Activated naive CD4-positive, alpha-beta T cell treated with anti-CD3 and anti-CD28 coated beads, Interleukin-2, amount 10 ng/mL, durations not matched to agents 7 days and 5 days (primary cell): Measurements from ENCODE around the gene FSIP1.

ENCODE experiments used
- CTCF ChIA-PET: fragments of 350-600 bp; sonication (Branson Sonifier 250); formaldehyde crosslinking; loops from one replicate; lab custom pipeline; 2021; ENCODE audit warnings: antibody characterized with exemption; lab: Charles Lee
- DNase-seq: peaks from one replicate; pipeline ENCODE4 v3.0.0-alpha.2; 2020
- H3K27ac Mint-ChIP-seq: one replicate; pipeline ENCODE4 v1.8.0; 2021; ENCODE audit warnings: mild to moderate bottlenecking, moderate library complexity, mixed read lengths
- H3K27me3 Mint-ChIP-seq: one replicate; pipeline ENCODE4 v1.8.0; 2021; ENCODE audit warnings: mild to moderate bottlenecking, mixed read lengths
- H3K36me3 Mint-ChIP-seq: one replicate; pipeline ENCODE4 v1.8.0; 2021; ENCODE audit warnings: mixed read lengths
- H3K4me1 Mint-ChIP-seq: one replicate; pipeline ENCODE4 v1.8.0; 2021; ENCODE audit warnings: mixed read lengths
- H3K4me3 Mint-ChIP-seq: one replicate; pipeline ENCODE4 v1.8.0; 2021; ENCODE audit warnings: mild to moderate bottlenecking, moderate library complexity, mixed read lengths
- H3K9me3 Mint-ChIP-seq: one replicate; pipeline ENCODE4 v1.8.0; 2021; ENCODE audit warnings: mixed read lengths

The FSIP1 gene

DNA sequence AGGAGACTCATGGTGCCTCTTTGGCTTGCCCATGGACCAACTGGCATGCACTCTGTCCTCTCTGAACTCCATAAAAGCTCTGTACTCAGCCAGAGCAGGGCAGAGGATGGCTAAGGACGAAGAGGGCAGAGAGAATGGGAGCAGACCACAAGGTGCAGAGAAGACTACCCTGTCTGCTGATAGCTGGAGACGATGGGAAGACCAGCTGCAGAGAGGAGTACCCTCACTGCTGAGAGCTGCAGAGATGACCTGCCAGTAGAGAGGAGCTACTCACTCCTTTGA, 136.7 kb downstream of the FSIP1 start:
- peaks cover 6% of the 10 kb centered on the region for H3K4me1 Mint-ChIP-seq
- no peaks in the 10 kb centered on the region for H3K9me3 Mint-ChIP-seq
- peaks cover 34% of the 10 kb centered on the region for H3K27me3 Mint-ChIP-seq
- H3K36me3 Mint-ChIP-seq, result no peaks in the 10 kb centered on the region
- CTCF ChIA-PET, result no interaction called here
- DNase-seq, result no peak
- H3K4me3 Mint-ChIP-seq, result no peak overlapping the region
- no peak overlapping the region for H3K27ac Mint-ChIP-seq

DNA sequence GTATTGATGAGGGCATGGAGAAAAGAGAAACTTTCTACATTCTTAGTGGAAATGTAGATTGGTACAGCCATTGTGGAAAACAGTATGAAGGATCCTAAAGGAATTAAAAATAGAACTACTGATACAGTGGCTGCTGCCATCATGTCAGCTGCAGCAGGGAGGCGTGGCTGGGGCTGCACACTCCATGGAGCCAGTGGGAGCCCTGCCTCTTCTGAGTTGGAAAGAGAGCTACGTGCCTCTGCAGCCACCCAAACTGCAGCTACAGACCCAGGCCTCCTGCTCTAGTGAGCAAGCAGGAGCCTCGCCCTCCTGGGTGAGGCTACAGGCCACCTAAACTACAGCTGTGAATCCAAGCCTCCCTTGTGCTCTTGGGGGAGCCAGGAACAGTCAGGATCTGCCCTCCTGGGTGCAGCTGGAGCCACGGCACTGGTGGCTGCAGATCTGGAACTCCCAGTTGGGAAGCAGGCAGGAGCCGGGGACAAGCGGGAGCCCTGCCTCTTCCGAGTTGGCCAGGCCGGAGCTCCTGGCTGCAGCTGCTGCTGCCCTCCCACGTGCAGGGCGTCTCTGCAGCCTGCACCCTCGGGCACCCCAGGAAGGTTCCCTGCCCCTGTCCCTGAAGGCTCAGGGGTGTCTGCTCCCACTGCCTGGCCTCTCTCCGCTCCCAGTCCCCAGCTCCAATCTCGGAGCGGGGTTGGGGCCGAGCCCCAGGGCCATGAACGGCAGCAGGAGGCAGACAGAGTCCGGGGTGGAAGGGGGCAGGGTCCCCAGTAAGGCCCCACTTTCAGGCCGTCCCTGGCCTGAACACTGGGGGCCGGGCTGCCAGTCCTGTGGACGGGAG, 137.3 kb downstream of the FSIP1 start:
- CTCF ChIA-PET, result no interaction called here
- H3K36me3 Mint-ChIP-seq, result no peaks in the 10 kb centered on the region
- peaks cover 6% of the 10 kb centered on the region for H3K4me1 Mint-ChIP-seq
- H3K27me3 Mint-ChIP-seq, result peaks cover 29% of the 10 kb centered on the region
- DNase-seq, result no peak
- H3K9me3 Mint-ChIP-seq, result no peaks in the 10 kb centered on the region
- H3K4me3 Mint-ChIP-seq, result no peak overlapping the region
- no peak overlapping the region for H3K27ac Mint-ChIP-seq

DNA sequence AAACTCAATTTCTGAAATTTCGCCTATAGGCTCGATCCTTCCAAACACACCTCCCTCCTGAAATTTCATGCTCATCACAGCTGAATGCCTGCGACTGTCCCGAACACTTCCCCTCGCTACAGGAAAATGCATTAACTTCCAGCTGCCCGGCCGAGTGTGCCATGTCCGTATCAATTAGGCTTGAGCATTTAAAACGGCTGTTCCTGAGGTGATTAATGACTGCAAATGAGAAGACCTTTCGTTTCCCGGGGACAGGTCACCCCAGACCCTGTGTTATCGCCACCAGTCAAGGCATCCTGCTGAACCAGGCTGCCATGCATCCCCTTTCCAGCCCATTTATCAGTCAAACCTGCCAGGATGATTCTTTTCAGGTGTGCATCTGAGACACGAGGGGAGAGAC, 138.5 kb downstream of the FSIP1 start:
- Mint-ChIP-seq H3K4me1 (peaks cover 6% of the 10 kb centered on the region), H3K9me3 (no peaks in the 10 kb centered on the region), H3K27me3 (peaks cover 24% of the 10 kb centered on the region), H3K36me3 (no peaks in the 10 kb centered on the region), H3K4me3 (no peak overlapping the region), H3K27ac (no peak overlapping the region)
- DNase-seq, result no peak
- CTCF ChIA-PET, result interaction anchor here (1.2 to 2.5 kb wide), 2 partner anchors 14 to 113 kb away, joined by 3 to 8 read pairs; no protein-coding TSS in a partner anchor

DNA sequence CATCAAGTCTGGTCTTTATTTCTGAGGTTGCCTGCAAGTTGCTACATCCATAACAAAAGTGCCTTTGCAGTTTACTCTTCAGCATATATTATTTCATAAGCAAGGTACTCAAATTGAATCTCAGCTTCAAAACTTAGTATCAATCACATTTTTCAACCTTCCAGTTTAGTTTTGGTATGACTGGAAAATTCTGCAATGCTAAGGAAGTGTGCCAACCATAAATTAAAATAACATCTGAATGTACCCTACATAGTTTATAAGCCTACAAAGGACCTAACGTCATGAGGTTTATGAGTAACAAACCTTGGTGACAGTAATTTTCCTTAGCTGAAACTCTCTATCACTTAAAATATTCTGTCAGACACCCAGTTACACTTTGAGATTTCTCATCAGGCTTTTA, 138.9 kb downstream of the FSIP1 start:
- Mint-ChIP-seq H3K4me3 (no peak overlapping the region), H3K9me3 (no peaks in the 10 kb centered on the region), H3K4me1 (peaks cover 6% of the 10 kb centered on the region), H3K27me3 (peaks cover 24% of the 10 kb centered on the region), H3K27ac (no peak overlapping the region), H3K36me3 (no peaks in the 10 kb centered on the region)
- no peak for DNase-seq
- CTCF ChIA-PET, result interaction anchor here (1.2 to 2.5 kb wide), 2 partner anchors 14 to 113 kb away, joined by 3 to 8 read pairs; no protein-coding TSS in a partner anchor

DNA sequence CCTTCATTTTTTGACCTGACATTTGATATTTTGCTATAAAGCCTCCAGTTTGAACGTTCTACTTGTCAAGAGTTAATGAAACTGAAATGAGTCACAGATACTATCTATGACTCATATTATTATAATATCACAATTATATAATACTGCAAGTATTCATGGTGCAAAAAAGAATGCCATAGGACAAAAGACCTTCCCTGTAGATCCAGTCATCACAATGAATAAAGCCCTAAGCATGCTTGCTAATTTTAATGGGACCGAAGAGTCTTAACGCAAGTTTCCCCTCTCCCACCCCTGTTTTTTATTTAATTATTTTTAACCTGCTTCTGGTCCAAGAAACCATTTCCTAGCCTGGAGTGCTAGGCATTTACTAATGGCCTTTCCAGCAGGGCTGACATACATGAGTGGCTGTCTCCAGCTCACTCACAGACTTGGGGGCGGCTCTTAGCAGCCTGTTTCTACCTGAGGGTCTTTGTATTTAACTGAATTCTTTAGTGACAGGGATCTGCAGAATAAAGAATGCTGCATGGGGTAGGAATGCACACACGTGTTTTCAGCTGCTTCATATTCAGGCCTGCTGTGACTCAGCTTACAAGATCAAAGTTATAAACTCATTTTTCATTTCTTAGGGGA, 140.5 kb downstream of the FSIP1 start:
- Mint-ChIP-seq H3K27ac (no peak overlapping the region), H3K36me3 (no peaks in the 10 kb centered on the region), H3K27me3 (peaks cover 26% of the 10 kb centered on the region), H3K4me3 (no peak overlapping the region), H3K4me1 (peaks cover 6% of the 10 kb centered on the region), H3K9me3 (no peaks in the 10 kb centered on the region)
- CTCF ChIA-PET, result interaction anchor here (1.0 to 2.5 kb wide), 2 partner anchors 12 to 59 kb away, joined by 3 to 8 read pairs; no protein-coding TSS in a partner anchor
- no peak for DNase-seq

DNA sequence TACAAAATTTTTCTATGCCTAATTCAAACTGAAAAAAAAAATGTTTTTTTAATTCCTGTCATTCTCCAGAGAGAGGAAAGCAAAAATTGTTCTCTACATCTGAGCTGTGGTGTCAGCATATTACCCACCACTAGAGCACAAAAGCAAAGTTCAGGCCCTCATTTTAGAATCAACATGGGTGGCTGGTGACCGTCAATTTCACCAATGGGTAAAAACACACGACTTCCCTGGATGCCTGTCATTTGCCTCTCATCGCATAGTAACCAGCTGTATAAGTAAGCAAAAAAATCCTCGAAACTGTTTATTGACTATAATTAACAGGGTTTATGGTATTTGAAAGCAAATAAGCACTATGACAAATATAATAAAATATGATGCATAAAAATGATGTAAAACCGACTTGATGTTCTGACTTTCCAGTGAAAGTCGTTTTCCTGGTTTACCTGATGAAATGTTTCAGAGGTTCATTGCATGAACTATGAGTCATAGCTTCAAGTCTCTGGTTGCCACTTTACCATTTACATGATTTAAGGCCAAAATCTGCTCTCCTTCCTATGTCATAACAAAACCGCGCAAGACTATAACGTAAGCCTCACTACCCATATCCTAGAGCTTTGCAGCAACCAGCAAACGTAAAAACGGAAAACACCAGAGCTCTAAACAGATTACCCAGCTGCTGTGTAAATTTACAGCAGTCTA, 141.3 kb downstream of the FSIP1 start:
- DNase-seq, result no peak
- no peak overlapping the region for H3K4me3 Mint-ChIP-seq
- H3K9me3 Mint-ChIP-seq, result no peaks in the 10 kb centered on the region
- H3K36me3 Mint-ChIP-seq, result no peaks in the 10 kb centered on the region
- CTCF ChIA-PET, result interaction anchor here (0.6 to 1.0 kb wide), 4 partner anchors 12 to 64 kb away, joined by 3 read pairs; no protein-coding TSS in a partner anchor
- peaks cover 2% of the 10 kb centered on the region for H3K4me1 Mint-ChIP-seq
- H3K27ac Mint-ChIP-seq, result no peak overlapping the region
- H3K27me3 Mint-ChIP-seq, result peaks cover 27% of the 10 kb centered on the region

DNA sequence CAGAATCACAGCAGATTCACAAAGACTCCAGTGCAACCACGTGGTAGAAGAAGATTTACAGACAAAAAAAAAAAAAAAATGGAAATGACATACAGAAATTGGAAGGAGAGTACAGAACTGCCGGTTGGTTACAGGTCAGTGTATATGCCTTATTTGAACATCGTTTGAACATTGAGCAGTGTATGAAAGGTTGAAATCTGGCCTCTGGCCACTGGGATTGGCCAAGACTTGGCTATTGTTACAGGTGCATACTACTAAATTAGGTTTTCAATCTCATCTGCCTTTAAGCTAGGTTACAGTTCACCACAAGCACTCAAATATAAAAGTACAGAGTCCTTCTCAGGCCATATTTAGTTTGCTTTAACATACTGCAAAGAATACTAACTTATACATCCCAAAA, 142.0 kb downstream of the FSIP1 start:
- DNase-seq, result no peak
- CTCF ChIA-PET, result interaction anchor here (0.7 kb wide), 2 partner anchors 11 to 63 kb away, joined by 3 read pairs; no protein-coding TSS in a partner anchor
- H3K4me1 Mint-ChIP-seq, result peaks cover 2% of the 10 kb centered on the region
- H3K36me3 Mint-ChIP-seq, result no peaks in the 10 kb centered on the region
- no peak overlapping the region for H3K4me3 Mint-ChIP-seq
- H3K27me3 Mint-ChIP-seq, result peaks cover 21% of the 10 kb centered on the region
- H3K27ac Mint-ChIP-seq, result no peak overlapping the region
- no peaks in the 10 kb centered on the region for H3K9me3 Mint-ChIP-seq

DNA sequence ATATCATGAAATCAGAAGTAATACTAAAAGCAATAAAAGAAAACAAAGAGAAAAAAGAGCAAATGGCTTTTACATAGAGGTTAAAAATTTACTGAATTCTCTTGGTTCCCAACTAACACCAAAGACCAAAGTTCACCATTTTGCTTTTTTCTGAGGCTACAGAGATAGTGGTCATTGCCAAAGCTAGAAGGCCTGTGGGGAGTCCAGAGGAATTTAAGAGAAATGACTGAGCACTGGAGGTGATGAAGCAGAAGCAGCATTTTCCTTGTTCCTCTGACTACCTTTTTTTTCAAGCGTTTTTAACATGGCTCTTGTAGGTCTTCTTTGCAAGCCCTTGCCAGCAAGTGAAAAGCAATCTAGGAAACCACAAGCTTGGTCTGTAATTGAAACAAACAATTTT, 143.6 kb downstream of the FSIP1 start:
- no peaks in the 10 kb centered on the region for H3K36me3 Mint-ChIP-seq
- H3K27me3 Mint-ChIP-seq, result peaks cover 20% of the 10 kb centered on the region
- DNase-seq, result no peak
- CTCF ChIA-PET, result no interaction called here
- H3K4me3 Mint-ChIP-seq, result no peak overlapping the region
- peaks cover 2% of the 10 kb centered on the region for H3K4me1 Mint-ChIP-seq
- H3K27ac Mint-ChIP-seq, result no peak overlapping the region
- H3K9me3 Mint-ChIP-seq, result no peaks in the 10 kb centered on the region

DNA sequence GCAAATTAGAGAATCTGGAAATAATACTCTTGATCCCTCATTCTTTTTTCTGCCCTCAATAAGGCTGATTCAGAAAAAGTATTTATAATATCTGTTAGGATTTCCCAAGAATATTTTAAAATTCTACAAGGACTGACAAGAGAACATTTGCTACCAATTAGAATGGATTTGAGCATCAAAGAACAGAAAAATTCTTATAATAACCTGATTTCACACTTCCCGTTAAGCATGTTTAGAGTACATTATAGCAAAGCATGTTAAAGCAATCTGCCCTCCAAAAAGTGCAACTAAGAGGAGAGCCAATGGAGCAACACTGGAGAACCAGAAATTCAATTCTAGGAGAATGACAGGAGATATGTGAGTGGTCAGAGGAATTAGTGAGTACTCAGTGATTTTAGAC, 144.6 kb downstream of the FSIP1 start:
- Mint-ChIP-seq H3K4me1 (peaks cover 2% of the 10 kb centered on the region), H3K36me3 (no peaks in the 10 kb centered on the region), H3K4me3 (no peak overlapping the region), H3K9me3 (no peaks in the 10 kb centered on the region), H3K27me3 (peaks cover 22% of the 10 kb centered on the region), H3K27ac (no peak overlapping the region)
- DNase-seq, result no peak
- CTCF ChIA-PET, result no interaction called here

DNA sequence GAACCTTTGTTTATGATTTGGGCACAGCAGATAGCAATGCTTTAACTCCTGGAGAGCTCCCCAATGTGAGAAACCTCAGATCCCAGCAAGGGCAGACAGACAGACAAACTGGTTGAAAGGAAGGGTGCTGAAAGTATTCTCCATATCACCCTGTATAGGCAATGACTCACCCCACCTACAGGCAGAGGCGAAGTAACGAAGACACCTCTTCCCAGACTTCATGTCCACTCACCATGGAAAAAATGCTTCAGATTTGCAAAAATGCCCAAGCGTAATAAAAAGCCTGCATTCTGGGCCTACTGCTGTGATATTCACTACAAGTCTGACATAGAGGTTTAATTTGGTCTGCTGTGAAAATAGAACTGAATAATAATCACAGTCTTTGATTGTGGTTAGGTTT, 151.3 kb downstream of the FSIP1 start:
- CTCF ChIA-PET, result interaction anchor here (1.3 to 3.6 kb wide), 3 partner anchors 9 to 49 kb away, joined by 3 to 11 read pairs (median 5); no protein-coding TSS in a partner anchor
- peaks cover 13% of the 10 kb centered on the region for H3K9me3 Mint-ChIP-seq
- no peak for DNase-seq
- peaks cover 49% of the 10 kb centered on the region for H3K4me1 Mint-ChIP-seq
- no peak overlapping the region for H3K4me3 Mint-ChIP-seq
- peak overlapping the region; percentile 6 for H3K27ac Mint-ChIP-seq
- peaks cover 10% of the 10 kb centered on the region for H3K27me3 Mint-ChIP-seq
- peaks cover 31% of the 10 kb centered on the region for H3K36me3 Mint-ChIP-seq

DNA sequence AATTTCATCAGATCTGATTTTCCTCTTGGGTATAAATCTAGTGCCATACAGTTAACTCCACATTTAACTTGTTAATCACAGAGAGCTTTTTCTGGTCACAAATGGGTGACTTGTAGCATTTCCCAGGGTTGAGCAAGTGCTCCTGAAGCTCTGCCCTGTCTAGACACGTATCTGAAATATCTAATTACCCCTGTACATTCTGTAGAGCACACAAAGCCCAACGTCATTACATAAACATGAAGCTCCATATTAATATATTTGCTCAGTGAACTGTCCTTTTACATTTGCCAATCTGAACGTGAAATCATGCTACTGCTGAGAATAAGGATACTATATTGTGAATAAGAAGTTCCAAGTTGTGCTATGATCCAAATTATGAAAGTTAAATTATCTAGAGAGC, 152.7 kb downstream of the FSIP1 start:
- Mint-ChIP-seq H3K36me3 (peaks cover 41% of the 10 kb centered on the region), H3K4me3 (no peak overlapping the region), H3K9me3 (peaks cover 19% of the 10 kb centered on the region), H3K27me3 (peaks cover 10% of the 10 kb centered on the region), H3K4me1 (peaks cover 64% of the 10 kb centered on the region), H3K27ac (peak overlapping the region; percentile 92)
- CTCF ChIA-PET, result interaction anchor here (0.8 to 3.6 kb wide), 7 partner anchors 11 to 645 kb away, joined by 3 to 11 read pairs (median 4); no protein-coding TSS in a partner anchor
- no peak for DNase-seq

DNA sequence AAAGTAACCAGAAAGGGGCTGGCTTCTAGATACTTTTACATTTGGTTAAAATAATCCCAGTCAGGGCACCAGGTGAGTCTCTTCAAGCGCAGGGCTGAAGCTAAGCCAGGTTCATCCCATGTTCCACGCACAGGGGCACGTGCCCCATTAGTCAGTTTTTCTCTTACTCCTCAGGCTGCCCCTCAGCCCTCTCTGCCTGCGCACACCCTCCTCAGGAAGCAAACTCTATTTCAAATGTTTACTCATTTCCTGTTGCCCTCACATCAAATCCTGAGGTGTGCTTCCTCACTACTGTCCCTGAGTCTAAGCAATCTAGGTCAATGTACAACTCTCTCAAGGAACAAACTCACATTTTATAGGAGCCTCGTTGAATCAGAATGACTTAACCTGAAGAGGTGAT, 153.3 kb downstream of the FSIP1 start:
- H3K36me3 Mint-ChIP-seq, result peaks cover 42% of the 10 kb centered on the region
- CTCF ChIA-PET, result interaction anchor here (1.0 to 3.6 kb wide), 5 partner anchors 12 to 127 kb away, joined by 3 to 11 read pairs (median 8); no protein-coding TSS in a partner anchor
- no peak overlapping the region for H3K4me3 Mint-ChIP-seq
- H3K27ac Mint-ChIP-seq, result peak overlapping the region; percentile 92
- H3K4me1 Mint-ChIP-seq, result peaks cover 69% of the 10 kb centered on the region
- peak; percentile 70 for DNase-seq
- H3K9me3 Mint-ChIP-seq, result peaks cover 19% of the 10 kb centered on the region
- H3K27me3 Mint-ChIP-seq, result peaks cover 8% of the 10 kb centered on the region

DNA sequence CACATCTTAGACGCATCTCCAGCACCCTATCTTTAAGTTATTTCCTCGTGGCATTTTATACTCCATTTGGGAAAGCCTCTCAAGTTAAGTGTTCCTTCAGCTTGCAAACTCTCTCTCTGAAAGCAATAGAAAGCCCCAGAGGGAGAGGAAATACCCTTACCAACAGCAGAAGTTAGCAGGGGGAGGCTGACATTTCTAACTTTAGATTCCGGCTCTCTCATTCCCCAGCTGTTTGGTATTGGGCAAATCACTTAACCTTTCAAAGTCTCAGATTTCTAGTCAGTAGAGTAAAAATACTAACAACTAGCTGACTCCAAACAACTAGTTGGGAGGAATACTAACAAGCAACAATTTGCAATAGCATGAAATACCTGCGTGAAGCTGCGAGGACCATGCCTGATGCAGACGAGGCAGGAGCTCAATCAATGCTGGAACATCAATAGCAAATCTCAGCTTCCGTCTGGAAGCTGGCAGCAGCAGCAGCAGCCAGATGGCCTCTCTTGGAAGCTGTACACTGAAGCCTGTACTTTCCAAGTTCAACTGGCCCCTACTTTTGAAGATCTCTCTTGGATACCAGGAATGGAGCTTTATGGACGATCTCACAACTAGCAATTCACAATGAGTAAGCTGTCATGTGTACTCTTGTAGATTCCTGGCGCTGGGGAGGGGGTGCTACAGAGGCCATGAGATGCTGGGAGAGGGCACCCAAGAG, 153.9 kb downstream of the FSIP1 start:
- Mint-ChIP-seq H3K27me3 (peaks cover 1% of the 10 kb centered on the region), H3K27ac (peak overlapping the region; percentile 92), H3K9me3 (peaks cover 19% of the 10 kb centered on the region), H3K4me1 (peaks cover 76% of the 10 kb centered on the region), H3K36me3 (peaks cover 42% of the 10 kb centered on the region), H3K4me3 (no peak overlapping the region)
- DNase-seq, result no peak
- CTCF ChIA-PET, result interaction anchor here (1.0 to 2.6 kb wide), 4 partner anchors 12 to 57 kb away, joined by 3 to 9 read pairs (median 6); no protein-coding TSS in a partner anchor
